HS-27A (cell line): ENCODE data around the gene ZCCHC24.

Experiments
- DNase-seq: peaks from one replicate; pipeline ENCODE4 v3.0.0-alpha.2; 2012; ENCODE audit warnings: low read depth, missing footprints

The ZCCHC24 gene

DNA sequence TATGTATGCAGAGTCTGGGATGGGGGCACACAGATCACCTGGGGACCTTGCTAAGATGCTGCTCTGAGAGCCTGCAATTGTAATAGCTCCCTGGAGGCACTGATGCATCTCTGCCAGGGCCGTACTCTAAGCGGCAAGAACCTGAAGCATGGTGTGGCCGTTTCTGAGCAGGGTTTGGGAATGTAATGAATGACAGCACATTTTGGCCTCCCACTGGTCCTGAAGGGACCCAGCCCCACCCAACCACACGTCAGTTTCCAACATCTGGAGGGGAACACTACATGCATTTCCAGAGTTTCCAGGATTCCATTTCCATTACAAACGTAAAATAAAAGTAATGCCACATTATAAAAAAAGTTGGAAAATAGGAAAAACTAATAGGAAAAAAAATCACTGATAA, 14.0 kb downstream of the ZCCHC24 start:
- no peak for DNase-seq

DNA sequence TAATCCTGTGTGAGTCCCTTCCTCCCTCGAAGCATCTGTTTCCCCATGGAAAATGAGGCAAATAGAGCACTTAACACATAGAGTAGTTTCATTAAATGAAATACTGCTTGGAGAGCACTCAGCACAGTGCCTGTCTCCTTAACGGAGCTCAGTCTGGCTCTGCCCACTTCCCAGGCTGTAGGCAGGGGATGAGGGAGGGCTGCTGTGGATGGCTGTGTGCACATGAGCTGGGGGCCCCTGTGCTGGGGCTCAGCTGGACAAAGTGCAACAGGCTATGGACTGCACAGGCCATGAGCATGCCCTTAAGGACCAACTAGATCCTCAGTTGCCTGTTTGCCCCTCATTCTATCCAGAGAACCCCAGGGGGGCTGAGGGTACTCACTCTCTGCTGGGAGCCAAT, 14.5 kb downstream of the ZCCHC24 start:
- DNase-seq = no peak

DNA sequence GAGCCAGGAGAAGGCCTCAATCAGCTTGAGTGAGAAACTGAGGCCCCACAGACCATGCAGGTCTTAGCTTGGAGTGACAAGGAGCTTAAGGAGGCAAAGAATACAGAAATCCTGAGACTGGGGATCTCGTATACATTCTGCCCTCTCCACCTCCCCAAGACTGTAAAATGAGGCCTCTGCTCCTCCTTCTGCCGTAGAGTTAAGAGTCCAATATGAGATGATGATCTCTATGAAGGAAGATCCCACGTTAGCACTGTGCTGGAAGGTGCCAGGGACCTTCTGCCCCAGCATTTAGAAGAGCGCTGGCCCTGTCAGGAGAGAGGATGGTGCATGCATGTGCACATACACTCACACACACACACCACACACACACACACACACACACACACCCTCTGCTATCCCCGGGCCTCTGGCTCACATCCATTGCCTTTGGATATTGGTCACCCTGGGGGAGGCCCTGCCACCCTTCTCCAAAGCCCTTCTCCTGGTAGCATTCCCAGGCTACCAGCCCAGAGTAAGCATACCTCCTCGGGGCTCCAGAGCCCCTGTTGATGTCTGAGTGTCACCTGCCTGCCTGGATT, 15.0 kb downstream of the ZCCHC24 start:
- DNase-seq = no peak

DNA sequence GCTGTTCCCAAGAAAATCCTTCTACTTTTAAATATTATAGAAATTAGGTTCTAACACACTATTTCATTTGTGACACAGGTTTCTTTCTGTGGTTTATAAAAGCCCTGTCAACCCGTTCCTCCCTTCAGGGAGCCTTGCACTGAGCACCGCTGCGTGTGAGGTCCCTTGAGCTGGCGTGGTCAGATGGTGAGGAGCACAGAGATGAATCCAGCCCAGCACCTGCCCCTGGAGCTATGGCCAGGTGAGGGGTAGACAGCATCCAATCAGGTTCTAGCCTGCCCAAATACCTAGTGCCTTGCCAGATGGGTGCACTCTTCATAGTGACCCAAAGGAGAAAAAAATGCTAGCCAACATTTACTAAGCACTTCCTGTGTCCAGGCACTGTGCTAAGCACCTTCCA, 15.7 kb downstream of the ZCCHC24 start:
- no peak for DNase-seq

DNA sequence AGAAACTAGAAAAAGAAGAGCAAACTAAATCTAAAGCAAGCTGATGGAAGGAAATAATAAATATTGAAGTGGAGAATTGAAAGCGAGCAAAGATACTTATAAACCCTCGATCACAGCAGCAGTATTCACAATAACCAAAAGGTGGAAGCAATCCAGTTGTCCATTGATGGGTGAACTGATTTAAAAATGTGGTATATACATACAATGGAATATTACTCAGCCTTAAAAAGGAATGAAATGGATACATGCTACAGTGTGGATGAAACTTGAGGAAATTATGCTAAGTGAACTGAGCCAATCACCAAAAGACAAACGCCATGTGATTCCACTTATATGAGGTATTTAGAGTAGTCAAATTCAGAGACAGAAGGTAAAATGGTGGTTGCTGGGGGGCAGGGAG, 17.5 kb downstream of the ZCCHC24 start:
- DNase-seq = no peak

DNA sequence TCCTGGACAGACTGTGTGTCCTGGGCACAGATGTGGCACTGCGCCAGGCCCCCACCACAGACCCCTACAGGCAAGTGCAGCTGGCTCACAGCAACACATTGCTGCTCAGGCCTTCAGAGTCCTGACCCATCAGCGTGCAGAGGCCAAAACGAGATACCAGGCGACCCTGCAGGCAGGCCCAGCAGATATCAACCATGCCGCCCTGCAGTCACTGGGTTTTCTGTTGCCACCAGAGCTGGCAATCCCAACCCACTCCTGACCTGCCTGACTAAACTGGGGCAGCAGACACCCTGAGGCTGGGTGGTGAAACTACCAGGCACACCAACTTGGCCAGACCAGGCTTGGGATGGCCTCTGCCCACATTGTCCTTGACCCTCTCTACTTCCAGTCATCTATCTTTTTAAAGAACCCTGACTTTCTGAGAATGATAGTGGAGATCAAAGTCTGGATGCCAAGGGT, 20.3 kb downstream of the ZCCHC24 start:
- no peak for DNase-seq

DNA sequence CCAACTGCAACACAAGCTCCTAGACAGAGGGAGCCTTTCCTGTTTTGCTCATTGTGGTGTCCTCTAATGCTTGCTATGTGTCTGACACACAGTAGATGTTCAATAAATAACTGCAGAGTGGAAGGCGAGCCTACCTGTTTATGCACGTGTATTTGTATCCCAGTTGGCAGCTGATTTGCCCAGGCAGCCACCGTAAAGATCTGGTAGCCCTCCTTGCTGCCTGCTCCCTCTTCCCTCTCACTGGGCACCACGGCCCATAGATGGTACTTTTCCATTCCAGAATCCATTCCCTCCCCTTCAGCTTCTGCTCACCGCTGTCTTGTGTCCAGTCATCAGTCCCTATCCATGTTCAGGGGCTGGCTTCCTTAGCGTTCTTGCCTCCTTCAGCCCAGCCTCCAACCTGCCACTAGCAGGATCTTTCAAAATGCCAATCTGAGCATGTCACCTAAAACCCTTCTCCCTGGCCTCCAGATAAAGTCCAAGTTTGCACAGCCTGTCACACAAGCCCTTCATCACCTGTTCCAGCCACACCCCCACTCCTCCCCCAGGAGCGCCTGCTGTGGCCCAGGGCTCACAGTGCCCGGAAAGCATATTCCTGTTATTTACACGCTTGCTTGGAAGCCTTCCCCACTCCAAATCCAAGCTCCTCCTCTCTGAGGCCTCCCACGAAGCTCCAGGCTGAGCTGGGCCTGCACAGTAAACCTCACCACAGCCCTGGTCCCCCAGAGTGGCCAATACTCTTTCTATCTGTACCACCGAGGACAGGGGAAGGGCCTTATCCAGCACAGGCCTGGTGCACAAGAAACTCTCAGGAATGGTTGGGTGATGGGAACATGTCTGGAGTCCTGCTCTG, 21.0 kb downstream of the ZCCHC24 start:
- no peak for DNase-seq

DNA sequence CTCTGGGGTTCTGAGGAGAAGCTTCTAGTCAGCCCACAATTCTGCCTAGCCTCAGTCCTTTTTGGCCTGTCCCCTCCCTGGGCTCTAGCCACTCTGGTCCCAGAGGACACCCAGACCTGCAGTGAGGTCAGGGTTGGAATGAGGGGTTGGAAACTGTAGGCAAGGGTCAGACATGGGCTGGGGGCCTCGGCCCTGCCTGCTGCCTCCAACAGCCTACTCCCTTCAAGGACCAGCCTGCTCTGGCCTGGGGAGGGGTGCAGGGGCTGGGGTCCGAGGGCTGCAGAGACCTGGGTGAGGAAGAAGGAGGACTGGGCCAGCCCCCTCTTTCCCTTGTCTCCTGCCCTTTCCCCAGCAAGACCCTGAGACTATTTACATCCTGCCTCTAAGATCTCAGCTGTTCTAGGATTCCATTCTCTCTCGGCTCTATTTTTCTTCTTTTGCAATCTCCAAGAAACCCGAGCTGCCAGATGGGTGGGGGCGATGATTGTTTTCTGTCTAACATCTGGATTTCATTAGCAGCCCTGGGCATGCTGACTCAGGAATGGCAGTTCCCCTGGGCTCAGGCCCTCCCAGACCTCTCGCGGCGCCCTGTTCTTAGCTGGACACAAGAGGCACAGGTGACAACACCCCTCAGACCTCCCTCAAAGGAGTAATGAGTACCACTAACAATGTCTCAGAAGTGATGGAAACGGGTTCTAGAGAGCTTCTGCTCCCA, 23.1 kb downstream of the ZCCHC24 start:
- DNase-seq = no peak

DNA sequence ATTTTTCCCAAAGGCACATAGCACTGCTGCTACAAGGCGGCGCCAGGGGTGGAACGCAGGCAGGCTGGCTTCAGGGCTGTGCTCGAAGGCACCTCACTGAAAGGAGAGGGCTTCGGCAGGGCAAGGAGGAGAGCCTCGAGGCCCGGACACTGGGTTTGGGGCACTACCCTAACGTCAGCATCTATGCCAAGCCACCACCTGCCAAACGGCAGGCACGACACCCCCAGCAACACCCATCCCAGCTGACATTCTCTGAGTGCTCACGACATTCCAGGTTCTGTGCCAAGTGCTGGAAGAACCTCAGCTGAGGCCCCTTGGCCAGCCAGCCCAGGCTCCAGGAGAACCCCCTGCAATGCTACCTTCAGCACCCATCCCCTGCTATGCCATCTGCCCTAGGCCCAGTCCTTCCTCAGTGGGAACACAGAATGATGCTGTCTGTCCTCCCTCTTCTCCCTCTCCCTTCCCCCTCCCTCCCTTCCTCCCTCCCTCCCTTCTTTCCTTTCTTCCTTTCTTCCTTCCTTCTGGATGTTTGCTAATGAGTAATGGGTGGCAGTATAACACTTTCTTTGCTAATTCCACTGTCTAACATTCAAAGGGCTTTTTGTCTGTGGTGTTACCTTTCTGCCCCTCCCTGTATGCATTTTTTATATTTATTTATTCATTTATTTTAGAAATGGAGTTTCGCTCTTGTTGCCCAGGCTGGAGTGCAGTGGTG, 24.3 kb downstream of the ZCCHC24 start:
- DNase-seq = no peak

DNA sequence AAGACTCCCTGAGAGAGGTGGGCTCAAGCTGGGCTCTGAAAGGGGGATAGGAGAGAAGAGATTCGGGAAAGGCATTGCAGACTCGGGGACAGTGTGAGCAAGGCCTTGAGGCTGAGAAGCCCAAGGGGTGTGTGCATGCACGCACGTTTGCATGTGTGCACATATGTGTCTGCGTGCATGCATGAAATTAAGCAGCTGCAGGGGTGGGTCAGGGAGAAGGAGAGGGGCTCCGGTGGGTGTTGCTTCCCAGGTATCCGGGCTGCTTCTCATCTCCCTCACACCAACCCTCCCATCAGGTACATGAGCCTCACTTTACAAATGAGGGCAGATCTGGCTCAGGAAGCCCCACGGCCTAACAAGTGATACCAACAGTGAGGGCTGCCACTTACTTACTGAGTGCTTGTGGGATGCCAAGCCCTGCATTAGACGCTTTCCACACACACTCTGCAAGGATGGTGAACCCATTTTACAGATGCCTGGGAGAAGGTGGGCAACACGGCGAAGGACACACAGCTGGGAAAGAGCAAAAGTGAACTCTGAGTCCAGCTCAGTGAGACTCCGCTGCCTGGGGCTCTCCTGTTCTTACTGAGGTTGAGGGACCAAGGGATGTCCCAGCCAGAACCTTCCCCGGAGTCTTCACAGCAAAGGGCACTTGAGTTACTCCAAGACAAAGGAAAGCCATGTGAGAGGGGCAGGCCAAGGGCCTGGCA, 26.4 kb downstream of the ZCCHC24 start:
- DNase-seq = no peak

DNA sequence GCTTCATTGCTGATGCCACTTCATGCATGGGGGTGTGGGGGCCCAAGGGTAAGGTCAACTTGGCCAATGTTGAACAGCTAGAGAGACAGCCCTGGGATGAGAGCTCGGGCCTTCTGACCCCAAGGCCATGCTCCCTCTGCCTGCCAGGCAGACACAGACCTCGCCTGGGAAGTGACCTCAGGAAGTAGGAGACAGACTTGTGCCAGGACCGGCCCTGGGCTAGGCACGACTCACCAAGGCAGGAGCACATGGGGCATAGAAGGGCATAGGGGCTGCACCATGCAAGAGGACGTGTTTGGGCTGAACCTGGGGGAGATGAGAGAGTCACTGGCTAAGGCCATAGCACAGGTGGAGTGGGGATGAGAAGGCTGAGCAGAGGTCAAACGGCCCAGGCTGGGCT, 27.1 kb downstream of the ZCCHC24 start:
- no peak for DNase-seq

DNA sequence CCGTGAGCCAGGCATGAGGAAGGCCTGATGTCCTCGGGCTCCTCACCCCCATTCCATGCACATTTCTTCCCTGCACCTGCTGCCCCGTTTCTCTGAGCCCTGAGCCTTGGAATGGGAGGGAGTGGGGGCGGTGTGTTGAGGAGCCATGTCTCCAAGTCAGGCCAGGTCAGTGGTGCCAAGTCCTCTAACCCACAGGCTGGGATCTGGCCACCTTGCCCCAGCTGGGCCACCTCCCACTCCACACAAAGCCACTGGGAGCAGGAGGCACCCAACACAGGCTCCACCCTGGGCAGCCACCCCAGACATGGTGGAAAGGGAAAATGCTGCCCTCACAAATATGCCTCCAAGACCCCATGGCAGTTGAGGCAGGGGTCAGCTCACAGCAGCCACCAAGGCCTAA, 27.7 kb downstream of the ZCCHC24 start:
- DNase-seq = no peak

DNA sequence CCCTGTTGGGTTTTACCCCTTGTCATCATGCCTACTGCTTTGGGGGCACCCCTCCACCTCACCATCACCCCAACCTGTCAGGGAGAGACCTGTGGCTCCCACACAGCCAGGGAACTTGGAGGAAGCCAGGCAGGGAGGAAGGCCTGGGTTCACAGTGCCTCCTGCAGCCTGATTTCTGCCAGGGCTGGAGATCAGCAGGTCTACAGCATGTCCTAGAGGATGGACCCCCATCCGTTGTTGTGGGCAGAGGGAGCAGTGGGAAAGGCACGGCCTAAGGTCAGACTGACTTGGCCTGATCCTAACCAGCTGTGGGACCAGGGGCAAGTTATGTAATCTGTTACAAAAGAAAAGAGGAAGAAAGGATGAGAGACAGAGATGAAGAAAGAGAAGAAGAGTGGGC, 28.2 kb downstream of the ZCCHC24 start:
- DNase-seq = no peak

DNA sequence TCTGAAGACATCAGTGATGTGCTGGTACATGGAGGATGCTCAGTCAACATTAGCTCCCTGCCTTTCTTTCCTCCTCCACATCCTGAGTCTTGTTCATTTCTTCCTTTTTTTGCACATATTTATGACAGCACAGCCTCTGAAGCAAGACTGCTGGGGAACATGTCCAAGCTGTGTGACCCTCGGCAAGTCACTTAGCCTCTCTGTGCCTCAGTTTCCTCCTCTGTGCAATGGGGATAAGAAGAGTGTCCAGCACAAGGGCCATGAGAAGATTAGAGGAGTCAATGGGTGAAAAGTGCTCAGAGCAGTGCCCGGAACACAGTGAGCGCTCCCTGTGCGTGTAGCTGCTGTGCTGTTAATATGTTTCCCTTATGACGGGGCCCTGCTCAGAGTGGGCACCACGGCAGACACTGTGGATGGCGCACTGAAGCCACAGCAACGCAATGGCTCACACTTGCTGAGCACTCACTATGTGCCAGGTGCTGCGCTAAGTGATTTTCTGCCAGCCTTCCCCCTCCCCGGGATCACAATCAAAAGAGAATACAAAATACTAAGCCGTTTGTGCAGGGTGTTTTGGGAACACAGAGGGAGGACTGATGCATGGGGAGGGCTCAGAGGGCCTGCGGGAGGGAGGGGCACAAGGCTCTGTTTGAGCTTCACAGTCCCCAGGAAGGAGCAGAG, 28.7 kb downstream of the ZCCHC24 start:
- no peak for DNase-seq

DNA sequence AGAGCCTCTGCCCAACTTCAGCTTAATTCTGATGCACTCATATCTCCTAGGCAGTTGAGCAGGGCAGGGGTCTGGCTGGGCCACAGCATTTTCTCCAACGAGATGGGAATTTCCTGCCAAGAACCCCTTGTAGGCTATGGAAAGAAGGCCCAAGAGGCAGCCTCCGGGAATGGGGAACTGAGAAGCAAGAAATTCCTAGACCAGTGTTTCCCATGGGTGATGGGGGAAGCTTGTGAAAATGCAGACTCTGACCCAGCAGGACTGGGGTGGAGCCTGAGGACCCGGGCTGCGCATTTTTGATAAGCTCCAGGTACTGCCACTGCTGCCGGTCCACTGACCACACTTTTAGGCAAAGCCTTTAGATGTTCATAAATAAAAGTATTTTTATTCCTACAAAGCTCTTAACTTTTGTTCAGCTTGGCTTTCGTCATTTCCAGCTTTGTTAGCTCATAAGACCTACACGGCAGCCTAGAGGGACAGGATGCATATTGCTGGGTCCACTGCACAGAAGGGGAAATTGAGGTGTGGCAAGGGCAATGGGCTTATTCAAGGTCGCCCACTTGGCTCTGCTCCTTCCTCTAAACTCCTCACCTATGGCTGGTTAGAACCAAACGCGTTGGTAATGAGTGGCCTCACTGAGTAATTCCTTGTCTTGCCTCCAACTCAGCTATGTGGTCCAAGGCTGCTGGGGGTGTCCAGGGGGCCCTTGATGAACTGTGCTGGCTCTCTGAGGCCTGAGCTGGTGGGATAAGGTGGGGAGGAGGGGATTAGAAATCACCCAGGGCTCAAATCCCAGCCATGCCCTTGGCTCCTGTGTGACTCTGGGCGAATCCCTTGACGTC, 29.5 kb downstream of the ZCCHC24 start:
- no peak for DNase-seq

DNA sequence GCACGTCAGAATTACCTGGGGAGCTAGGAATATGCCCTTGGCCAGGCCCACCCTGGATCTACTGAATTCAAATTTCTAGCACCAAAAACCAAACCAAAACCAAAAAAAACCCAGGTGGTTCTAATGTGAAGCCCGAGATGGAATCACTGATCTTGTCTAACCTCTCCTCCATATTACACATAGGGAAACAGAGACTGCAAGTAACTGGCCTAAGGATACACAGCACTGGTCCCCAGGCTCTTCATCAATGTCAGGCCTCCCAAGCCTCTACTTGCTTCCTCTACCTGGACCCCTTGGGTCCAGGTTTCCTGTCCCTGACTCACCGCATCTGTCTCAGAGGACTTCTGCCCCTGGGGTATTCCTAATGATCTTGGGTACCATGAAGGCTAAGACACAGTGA, 30.7 kb downstream of the ZCCHC24 start:
- no peak for DNase-seq

DNA sequence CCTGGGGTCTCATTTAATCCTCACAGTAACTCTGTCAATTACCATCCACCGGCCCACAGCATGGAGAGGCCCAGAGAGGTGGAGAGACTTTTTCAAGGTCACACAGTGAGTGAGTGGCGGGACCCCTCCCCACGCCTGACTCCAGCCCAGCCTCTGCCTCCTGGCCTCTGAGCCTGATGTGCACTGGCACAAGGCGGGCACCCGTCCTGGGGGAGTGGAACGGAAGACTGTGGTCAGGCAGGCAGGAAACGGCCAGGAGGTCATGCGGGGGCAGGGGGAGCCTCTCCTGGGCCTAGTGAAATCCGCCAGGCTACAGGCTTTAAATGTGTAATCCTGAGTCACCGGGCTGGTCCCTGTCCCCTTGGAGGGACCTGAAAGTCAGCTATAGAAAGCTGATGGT, 32.2 kb downstream of the ZCCHC24 start:
- no peak for DNase-seq

DNA sequence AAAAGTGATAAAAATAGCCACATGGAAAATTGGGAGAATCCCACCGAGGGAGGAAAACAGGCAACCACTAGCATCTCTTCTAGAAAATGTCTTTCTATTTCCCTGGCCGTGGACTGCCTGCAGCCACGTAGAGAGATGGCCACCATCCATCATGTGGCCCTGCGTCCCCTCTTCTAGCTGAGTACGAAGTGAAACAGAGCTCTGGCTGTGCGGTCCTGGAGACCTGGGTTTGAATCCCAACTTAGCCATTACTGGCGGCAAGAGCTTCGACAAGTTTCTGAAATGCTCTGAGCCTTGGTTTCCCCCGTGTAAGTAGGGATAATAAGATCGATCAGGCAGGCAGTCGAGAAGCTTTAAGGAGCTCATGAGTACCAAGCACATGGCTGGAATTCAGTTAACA, 32.9 kb downstream of the ZCCHC24 start:
- DNase-seq = no peak

DNA sequence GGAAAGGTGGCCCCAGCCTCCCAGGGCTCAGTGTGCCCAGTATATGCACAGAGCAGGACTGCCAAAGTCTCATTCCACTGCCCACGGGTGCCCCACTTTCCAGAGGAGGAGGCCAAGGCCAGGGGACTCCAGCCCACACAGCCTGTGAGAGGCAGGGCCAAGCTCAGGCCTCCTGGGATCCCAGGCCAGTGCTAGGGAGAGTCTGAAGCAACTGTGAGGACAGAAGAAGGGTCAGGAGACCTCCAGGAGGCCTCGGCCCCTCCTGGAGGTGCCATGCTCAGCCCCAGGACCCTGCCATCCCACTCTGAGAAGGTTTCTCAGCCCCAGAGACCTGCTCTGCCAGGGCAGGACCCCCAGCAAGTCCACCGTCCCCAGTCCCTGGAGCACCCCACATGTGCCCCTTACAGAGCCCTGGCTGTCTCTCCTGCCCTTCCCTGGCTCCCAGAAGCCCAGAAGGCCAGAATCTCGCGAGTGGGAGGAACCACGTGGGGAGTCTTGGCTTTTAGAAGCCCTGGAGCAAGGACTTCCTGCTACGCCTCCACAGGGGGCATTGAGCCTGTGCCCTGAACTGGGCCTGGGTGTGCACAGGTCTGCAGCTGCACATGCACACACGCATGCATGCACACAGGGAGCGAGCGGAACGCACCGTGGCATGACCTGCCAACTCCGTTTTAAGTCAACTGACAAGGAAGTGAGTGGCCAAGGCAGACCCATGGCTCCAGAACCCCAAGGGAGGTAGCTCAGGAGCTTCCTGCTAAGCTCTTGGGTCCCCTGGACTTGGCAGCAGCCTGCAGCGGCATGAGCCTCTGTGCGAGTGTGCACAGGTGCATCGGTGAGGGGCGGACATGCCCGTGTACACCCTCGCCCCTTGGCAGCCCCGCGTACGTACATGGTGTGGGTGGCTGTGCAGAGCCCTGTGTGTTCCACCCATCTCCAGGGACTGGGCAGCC, 33.6 kb downstream of the ZCCHC24 start:
- DNase-seq = no peak
